T follicular helper cell (primary cell): ENCODE measurements around the gene MSMB.

Experiments used
- DNase-seq: peaks from one replicate; pipeline ENCODE4 v3.0.0-alpha.2; 2020; ENCODE audit warnings: low read depth

Gene MSMB

DNA sequence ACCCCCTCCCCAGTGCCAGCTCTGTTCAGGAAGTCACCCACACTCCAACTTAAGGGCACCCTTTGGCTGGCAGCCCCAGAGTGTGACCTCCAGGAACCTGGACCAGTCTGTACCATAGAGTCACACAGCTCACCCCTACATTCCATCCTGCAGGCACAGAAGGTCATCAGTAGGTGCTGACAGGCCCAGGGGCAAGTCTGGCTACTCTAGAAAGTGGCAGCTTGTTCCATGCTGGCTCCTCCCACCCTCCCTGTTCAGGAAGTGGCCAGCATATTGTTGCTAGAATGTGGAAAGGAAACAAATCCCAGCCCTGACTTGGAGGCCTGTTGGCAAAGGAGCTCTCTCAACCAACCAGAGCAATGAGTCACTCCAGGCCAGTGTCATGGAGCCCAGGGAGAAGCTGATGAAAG is 12.5 kb downstream of the MSMB start:
- DNase-seq = no peak

- no peak for DNase-seq
Observed at GRCh38 chr10:46031648-46032532, 14.2 kb downstream of the MSMB start.

GRCh38 chr10:46030091-46030937 is 15.8 kb downstream of the MSMB start, which contains the start of gene NCOA4:
NCOA4 (minus strand) TSS chr10:46030623; CDS start chr10:46016680, 13,943 bp downstream.
- peak; percentile 97 for DNase-seq

GRCh38 chr10:46029461-46030030 is 16.5 kb downstream of the MSMB start:
- no peak for DNase-seq

GRCh38 chr10:46028584-46029460 is 17.2 kb downstream of the MSMB start:
- DNase-seq = peak; percentile 12

GRCh38 chr10:46026106-46026505 is 20.0 kb downstream of the MSMB start:
- DNase-seq = no peak

GRCh38 chr10:46025406-46025805 is 20.7 kb downstream of the MSMB start:
- no peak for DNase-seq

GRCh38 chr10:46024948-46025347 is 21.1 kb downstream of the MSMB start:
- no peak for DNase-seq

DNA sequence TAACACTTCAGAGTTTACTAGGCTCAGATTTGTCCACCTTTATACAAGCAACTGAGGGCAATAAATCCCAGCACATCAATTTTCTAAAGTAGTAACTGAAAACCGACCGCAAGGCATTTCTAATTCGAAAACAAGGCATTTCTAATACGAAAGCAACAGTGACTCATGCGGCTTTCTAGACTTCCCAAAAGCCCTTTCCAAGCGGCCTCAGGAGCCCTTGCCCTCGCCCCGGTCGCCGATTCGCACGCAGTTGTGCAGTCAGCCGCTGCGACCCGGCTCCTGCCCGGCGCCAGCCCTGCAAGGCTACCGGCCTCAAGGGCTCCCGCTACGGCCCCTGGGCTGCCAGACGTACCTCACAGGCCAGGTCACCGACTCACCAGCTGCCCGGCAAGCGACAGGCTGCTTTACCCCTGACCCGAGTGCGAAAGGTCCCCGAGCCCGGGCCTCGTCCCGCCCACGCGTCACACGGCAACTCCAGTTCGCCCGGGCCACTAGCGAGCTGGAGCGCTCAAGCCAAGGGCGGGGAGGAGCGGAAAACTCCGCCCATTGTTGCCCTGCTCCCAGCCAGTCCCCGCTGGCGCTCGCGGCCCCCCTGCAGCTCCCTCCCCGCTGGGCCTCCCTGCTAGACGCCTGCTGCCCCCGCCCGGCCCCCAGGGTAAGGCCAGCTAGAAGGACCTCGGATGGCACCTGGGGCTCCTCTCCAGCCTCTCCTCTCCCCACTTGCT is 22.9 kb downstream of the MSMB start:
- peak; percentile 73 for DNase-seq

DNA sequence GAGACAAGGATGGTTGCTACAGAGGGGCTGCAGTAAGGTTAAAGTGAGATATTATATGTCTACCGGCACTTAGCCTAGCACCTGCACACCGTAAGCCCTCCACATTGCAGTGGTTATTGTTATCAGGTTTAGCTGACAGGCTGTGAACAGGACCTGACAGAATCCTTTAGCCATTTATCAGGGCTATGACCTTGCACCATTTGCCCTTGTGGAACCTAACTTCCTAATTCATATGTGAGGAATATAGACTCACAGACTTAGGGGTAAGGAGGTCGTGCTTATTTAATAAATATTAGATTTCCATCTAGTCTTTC is 25.8 kb downstream of the MSMB start:
- no peak for DNase-seq

DNA sequence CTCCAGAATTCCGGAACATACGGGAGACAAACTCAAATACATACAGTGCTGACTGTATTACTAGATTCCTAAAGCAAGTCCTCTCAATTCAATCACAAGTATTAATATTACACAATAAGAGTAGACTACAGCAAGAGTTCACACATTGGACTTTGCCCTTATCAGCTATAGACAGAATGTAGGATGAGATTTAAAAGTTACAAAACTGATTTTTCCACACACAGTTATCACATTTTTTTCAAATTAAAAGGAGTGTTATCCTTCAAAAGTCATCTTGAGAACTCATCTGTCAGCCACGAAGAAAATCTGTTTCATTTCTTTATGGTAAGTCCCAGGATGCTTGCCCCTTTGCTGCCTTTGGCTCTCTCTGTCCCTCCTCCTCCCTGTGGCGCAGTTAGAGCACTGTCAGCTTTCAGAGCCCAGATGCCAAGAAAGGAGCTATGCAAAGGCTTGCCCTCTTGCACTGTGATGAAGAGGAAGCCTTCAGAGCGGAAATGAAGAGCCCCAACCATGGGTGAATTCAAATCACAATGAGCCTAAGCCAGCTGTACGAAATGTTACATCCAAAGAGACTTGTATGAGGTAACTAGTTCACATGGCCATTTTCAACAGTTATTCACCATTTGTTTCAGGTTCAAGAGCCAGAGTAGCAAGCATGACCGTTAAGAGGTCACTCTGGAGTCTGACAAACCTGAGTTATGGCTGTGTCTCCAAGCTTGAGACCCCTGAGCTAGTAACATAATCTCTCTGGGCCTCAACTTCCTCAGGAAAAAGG is 26.3 kb downstream of the MSMB start:
- no peak for DNase-seq

DNA sequence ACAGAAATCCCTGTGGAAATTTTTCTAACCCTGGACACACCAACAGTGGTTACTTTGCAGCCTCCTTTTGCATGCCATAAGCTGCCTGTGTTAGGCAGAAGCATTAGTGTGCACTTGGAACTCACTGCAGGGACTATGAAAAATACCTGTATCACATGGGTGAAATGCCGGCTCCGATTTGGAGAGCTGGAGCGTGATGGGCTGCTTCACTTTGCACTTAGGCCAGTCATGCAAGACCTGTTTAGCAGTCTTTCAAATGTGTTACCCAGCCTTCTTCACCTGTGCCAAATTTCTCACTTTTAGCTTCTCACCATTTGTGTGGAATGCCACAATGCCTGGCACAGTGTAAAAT is 26.9 kb downstream of the MSMB start:
- DNase-seq = no peak

DNA sequence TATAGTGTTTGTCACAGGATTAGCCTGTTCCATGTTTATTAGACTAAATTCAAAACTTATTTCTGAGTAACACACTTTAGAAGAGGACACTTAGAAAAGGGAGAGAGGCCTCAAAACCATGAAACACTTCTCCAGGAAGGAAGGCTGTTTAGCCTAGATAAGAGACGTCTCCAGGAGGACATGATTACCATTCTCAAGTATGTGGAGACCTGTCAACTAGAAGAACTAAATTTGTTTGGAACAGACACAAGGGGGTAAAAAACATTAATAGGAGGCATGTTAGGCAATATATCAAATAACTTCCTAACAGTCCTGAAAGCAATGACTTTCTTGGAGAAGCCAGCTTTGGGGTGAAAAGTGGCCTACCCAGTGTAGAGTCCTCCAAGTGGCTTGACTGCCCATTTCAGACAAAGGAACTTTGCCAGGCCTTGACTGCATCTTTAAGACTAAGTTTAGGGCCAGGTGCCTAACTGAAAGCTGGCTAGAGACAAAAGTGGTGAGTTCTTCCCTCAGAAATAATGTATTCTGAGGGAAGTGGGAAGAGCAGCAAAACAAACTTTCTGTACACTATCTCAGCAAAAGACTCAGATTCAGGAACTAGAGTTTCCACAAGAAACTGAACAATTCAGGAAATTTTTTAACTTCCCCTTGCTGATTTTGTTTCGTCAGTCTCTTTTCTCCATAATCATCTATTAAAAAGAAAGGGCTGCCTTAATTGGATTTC is 27.5 kb downstream of the MSMB start:
- DNase-seq = no peak

DNA sequence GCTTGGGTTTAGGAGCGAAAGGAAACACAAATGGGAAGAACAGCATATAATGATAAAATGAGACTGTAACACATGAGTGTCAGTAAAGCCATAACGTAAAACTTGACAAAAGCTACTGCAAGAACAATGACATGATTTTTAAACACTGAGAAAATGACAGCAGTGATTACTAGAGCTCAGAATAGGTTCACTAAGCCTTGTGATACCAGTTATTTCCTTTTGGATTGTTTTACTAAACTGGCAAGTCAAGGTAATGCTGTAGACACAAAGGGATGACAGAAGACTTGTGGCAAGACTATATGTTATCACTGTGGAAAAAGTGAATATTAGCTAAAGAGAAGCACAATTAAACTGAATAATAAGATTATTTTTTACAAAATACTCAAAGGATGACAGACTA is 28.3 kb downstream of the MSMB start:
- no peak for DNase-seq

DNA sequence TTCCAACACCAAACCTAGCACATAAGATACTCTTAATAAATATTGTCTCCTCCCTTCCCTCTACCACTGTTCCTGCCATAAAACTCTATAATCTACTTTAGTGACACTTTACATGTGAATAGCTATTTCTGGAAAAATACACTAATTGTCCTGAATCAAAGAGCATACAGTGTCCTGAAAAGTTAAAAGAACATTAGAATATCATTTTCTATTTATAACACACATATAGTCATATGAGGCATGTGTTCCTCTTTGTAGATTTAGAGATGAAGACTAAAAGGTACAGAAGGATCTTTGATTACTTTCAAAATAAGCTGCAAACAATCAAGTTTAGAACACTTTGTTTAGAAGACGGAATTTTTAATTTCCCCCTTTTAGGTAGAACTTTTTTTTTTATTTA is 29.3 kb downstream of the MSMB start:
- DNase-seq = no peak

DNA sequence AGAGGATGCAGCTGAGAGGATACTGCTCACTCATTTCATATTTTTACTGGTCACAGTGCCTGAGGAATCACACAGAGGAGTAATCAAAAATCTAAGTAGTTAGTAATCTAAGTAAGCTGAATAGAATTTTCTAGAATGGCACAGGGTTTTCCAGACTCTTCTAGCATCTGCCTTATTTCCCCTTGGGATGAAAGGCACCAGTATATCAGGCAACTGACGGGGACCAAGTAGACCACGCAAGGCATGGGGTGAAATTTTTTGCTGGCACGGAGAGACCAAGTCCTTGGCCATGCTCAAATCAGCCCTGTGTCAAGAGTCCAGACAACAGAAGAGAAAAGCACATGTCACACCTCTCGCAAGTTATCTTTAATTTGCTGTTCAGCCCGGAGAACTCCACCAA is 29.9 kb downstream of the MSMB start:
- DNase-seq = no peak

DNA sequence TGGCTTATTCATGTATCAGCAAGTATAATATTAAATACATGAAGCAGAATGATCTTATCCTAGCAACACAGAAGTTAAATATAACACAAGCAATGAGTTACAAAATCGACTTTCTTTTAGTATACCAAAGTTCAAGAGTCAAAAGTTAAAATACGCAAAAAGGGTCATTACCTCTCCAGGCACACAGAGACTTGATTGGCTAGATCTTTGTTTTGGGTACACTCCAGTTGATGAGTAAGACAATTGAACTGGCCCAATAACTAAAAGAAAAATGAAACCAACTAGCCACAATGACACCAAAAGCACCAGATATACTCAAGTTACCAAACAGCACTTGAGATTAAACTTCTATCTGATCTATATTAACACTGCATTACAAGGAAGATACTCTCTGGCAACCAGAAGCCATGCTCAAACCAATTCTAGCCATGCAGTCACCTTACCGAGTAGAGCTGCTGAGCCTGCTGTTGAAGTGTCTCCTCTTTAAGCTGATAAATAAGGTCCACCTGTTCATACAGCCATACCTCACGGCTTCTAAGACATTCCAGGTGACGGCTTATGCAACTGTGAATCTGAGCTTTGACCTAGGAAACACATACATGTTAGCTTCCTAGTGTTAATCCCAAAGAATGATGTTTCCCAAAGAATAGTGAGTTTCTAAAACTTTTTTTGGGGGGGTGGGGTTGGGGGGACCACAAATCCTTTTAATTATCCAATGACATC is 31.2 kb downstream of the MSMB start:
- DNase-seq = no peak

DNA sequence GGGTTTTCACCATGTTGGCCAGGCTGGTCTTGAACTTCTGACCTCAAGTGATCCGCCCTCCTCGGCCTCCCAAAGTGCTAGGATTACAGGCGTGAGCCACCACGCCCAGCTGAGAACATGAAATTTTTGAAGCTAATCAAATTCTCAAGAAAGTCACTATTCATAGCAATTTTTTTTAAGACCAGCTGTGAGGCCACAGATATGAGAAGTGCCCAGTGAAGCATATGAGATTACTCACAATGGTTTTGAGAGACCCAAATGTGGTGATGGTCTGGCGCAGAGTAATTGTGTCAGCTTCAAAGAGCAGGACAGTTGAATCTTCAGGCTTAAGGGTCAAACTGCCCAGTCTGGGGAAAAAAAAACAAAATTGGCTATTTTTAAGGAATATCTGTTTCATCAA is 31.9 kb downstream of the MSMB start:
- no peak for DNase-seq

- DNase-seq = no peak
Observed at GRCh38 chr10:46012746-46013145, 33.3 kb downstream of the MSMB start.
